ENCODE results near the gene CDS2.

Gene CDS2

GRCh38 chr20:5146099-5146668, 19.4 kb downstream of the CDS2 start:
- TF ChIP-seq CTCF (conservative IDR thresholded peaks at IDR 0.05) (no peak), ZFX (IDR thresholded peaks at IDR 0.05) (no peak)
- no peak overlapping the region for H3K27ac ChIP-seq

DNA sequence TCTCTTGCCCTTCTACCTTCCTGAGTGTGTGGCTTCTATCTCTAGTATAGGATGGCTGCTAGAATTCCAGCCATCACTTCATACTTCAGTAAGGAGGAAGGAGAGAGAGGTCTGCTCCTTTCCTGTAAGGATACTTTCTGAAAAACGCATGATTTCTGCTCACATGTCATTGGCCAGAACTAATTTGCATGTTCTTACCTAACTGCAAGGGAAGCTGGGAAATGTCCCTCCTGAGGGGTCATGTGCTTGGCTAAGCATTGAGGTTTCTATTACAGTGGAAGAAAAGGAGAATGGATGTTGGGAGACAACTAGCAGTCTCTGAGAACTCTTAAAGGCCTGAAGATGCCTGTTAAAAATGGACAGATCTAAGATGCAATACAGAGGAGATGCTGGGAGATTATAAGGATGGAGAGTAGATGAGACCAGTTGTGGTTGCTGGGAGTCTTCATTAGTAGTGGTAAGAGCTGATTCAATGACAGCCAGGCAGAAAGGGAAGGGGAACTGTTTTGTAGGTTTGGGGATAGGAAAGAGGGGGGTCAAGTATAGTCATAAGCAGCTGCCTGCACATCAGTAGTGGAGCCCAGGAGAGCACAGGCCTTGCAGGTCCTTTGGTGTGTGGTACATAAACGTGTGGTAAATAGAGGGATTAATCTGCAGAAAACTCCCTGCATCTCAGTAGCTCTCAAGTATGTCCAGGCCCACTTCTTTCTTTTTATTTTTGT, 20.2 kb downstream of the CDS2 start:
- no peak overlapping the region for H3K27ac ChIP-seq
- TF ChIP-seq CTCF (conservative IDR thresholded peaks at IDR 0.05) (no peak), ZFX (IDR thresholded peaks at IDR 0.05) (no peak)

- TF ChIP-seq CTCF (conservative IDR thresholded peaks at IDR 0.05): no peak
- TF ChIP-seq ZFX (IDR thresholded peaks at IDR 0.05): no peak
- no peak overlapping the region for H3K27ac ChIP-seq
These were observed 21.8 kb downstream of the CDS2 start for GRCh38 chr20:5148581-5148980.

DNA sequence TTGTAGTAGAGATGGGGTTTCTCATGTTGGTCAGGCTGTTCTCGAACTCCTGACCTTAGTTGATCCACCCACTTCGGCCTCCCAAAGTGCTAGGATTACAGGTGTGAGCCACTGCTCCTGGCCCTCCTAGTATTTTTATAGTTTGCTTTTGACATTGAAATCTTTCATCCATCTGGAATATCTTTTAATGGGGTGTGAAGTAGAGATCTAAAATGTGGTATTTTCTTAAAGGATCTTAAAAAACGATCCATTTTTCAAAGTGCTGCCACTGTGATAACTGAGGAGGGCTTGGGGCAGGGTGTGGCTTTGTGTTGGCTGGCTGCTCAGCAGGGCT, 23.1 kb downstream of the CDS2 start:
- TF ChIP-seq CTCF (conservative IDR thresholded peaks at IDR 0.05) (no peak), ZFX (IDR thresholded peaks at IDR 0.05) (no peak)
- H3K27ac ChIP-seq: no peak overlapping the region

DNA sequence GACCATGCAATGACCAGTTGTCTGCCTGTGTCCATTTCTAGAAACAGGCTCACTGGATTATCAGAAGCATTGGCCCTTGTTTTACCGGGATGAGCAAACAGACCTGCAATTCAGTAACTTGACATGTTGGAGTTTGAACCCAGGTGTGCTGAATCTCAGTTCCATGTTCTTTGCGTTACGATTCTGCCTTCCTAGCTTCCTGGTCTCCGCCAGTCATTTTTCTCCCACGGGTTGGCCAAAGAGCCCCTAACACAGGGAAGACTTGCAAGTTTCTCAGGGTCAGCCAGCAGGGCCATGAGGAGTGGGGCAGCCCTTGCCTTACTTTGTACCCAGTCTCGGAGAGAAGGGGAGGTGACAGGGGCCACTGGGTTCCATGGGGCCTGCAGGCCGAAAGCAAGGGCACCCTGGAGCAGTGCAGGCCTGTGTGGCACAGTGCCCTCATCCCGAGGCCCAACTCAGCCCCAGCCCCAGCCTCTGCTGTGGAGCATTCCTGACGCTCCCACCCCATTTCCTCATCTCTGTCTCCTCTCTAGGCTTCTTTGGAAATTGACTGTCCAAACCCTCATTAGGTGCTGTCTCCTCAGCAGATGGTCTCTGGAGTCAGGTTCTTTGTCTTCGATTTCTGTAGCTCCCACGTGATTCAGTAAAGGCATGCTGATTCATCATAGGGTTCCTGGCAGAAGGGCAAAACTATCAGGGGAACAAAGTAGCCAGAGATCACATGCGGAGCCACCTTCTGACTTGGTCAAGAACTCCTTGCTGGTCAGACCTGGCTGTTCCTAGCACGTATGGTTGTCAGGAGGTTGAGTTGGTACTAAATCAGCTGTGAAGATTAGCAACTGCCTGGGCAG, 23.6 kb downstream of the CDS2 start:
- TF ChIP-seq ZFX (IDR thresholded peaks at IDR 0.05) (no peak), CTCF (conservative IDR thresholded peaks at IDR 0.05) (no peak)
- H3K27ac ChIP-seq: no peak overlapping the region

- TF ChIP-seq ZFX (IDR thresholded peaks at IDR 0.05) (no peak), CTCF (conservative IDR thresholded peaks at IDR 0.05) (no peak)
- H3K27ac ChIP-seq: no peak overlapping the region
These were observed 26.3 kb downstream of the CDS2 start for GRCh38 chr20:5153152-5153467.
